G401 (cell line): Measurements from ENCODE around the gene PPIF. TPM values are rescaled to one million over a fixed set of nuclear protein-coding genes. Genes with fewer than 3 reads are reported as not detected.

Experiments
- DNase-seq: peaks from one replicate; pipeline ENCODE4 v3.0.0-alpha.2; 2015; ENCODE audit warnings: low spot score
- in situ Hi-C: cut with HindIII; loops from 2 replicates; pipeline ENCODE4 v1.10.0; 2016; ENCODE audit warnings: low sequenced_read_pairs, mixed read lengths
- total RNA-seq: library from RNA; depleted of rRNA; stranded (reverse); fragments of >200 nt; shearing (Covaris generic); gene quantifications from 2 replicates; pipeline ENCODE4 v1.2.3, GENCODE V29; 2014; rRNA removed

PPIF gene
- total RNA-seq: 58.4 and 66.1 TPM in 2 replicates

DNA sequence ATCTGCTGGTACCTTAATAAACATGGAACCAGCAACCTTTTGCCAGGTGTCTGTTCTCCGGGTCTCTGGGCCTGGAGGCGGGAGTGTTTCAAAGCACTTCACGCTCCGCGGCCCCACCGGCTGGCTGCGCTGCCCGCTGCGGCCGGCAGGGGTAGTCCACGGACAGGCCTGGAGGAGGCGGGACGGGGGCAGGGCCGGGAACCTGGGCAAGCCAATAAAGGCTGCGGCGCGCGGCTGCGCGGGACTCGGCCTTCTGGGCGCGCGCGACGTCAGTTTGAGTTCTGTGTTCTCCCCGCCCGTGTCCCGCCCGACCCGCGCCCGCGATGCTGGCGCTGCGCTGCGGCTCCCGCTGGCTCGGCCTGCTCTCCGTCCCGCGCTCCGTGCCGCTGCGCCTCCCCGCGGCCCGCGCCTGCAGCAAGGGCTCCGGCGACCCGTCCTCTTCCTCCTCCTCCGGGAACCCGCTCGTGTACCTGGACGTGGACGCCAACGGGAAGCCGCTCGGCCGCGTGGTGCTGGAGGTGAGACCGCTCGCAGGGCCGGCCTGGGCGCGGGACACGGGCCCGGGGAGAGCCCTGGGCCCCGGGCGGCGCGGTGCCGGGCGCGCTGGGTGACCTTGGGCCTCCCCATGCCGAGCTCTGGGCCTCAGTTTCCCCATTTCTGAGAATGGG, at the start of gene PPIF:
Gene PPIF, plus strand, starts transcription at position 244 of the 668 bp plus-strand sequence. Its CDS starts 80 bp downstream, at position 324.
- DNase-seq: peak; percentile 92
- in situ Hi-C loops: loop anchor here (25.0 kb wide), 1 partner anchor 140 kb away; no protein-coding TSS in a partner anchor

DNA sequence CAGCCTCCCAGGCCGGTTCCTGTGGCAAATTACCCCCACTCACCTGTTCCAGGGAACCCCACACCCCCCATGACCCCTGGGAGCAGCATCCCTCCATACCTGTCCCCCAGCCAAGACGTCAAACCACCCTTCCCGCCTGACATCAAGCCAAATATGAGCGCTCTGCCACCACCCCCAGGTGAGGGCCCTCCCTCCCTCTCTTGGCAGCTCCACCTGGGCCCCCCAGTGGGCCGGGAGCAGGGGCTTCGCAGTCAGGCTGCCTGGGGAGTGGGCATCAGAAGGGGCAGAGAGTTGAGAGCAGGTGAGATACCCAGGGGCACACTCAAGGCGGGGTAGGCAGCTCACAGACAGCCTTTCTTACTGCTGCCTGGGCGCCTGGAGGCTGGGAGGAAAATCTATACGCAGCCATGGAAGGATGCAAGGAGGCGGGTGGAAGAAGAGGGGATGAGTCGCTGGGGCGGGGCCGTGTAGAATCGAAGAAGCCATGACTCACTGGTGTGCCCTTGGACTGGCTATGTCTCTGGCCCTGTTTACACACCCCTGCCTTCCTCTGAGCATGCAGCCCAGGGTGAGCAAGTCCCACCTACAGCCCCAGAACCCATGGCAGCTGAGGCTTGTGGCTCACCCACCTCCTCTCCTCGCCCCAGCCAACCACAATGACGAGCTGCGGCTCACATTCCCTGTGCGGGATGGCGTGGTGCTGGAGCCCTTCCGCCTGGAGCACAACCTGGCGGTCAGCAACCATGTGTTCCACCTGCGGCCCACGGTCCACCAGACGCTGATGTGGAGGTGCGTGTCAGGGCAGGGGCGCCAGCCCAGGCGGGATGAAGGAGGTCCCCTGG, 48.6 kb upstream of the PPIF start:
- in situ Hi-C loops: no loop called here
- DNase-seq: no peak

DNA sequence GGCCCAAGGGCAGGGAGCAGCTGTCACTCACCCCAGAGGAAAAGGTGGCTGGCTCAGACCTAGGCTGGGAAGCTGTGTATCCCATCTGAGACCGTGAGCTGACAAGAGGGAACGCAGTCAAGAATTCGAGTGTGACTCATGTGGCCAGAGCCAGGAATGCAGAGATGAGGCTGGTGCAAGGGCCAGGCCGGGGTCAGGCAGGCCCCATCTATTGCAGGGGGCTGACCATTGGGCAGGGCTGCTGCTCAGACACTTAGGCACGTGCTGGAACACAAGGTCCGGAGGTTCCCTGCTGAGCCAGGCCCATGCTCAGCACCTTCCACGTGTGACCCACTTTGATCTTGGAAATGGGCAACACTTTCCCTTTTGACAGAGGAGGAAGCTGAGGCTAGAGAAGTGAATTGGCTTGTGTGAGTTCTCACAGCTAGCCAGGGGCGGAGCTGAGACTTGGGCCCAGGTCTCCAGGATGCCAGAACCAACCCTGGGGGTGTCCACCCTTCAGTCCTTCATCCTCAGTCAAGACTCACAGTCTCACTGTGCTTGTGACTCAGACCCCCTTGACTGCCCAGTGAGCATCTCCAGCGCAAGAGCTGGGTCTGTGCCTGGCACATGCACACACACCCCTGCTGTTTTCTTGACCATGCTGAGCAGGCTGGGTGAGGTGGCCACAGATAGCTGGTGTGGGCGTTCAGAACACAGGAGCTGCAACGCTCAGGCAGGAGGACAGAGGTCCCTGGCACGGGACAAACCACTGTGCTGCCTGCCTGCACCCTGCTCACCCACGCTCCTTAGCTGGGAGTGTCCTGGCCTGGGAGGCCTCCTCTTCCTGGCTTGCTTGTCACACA, 47.6 kb upstream of the PPIF start:
- no peak for DNase-seq
- in situ Hi-C loops: no loop called here

DNA sequence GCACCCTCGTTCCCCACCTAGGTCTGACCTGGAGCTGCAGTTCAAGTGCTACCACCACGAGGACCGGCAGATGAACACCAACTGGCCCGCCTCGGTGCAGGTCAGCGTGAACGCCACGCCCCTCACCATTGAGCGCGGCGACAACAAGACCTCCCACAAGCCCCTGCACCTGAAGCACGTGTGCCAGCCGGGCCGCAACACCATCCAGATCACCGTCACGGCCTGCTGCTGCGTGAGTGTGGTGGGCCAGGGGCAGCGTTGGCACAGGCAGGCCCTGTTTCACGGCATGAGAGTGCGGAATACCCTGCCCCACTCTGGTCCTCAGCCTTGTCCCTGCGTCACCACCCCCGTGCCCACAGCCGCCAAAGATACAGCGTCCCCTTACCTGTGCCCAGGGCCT, 46.6 kb upstream of the PPIF start:
- no peak for DNase-seq
- in situ Hi-C loops: no loop called here

GRCh38 chr10:79301754-79302530, 45.3 kb upstream of the PPIF start:
- DNase-seq: no peak
- in situ Hi-C loops: no loop called here

DNA sequence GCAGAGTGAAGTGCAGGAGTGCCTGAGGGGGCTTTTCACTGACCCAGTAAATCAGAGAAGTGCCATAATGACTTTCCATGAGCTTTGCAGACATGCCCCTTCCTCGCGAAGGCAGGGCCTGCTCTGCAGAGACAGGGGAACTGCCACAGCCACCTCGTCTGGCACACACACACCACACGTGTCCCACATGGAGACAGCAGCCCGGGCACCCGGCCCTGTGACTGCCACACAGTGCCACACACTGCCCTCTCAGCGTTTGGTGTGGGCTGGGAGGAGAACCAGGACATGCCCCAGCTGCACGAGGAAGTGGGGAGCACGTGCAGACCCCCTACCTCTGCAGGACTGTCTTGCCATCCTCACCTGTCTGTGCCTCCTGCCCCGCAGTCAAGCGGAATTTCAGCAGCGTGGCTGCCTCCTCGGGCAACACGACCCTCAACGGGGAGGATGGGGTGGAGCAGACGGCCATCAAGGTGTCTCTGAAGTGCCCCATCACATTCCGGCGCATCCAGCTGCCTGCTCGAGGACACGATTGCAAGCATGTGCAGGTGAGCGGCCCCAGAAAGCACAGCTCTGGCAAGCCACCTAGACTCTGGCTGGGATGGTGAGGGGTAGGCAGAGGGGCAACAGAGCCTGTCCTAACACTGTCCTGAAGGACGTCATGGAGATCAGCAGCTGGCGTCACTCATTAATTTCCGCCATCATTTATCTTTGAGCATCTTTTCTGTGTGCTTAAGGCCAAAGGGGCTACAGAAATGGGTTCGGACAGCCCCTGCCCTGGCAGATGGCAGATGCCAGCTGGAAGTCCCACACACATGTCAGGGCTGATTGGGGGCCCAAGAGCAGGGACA, 43.4 kb upstream of the PPIF start:
- in situ Hi-C loops: no loop called here
- no peak for DNase-seq

DNA sequence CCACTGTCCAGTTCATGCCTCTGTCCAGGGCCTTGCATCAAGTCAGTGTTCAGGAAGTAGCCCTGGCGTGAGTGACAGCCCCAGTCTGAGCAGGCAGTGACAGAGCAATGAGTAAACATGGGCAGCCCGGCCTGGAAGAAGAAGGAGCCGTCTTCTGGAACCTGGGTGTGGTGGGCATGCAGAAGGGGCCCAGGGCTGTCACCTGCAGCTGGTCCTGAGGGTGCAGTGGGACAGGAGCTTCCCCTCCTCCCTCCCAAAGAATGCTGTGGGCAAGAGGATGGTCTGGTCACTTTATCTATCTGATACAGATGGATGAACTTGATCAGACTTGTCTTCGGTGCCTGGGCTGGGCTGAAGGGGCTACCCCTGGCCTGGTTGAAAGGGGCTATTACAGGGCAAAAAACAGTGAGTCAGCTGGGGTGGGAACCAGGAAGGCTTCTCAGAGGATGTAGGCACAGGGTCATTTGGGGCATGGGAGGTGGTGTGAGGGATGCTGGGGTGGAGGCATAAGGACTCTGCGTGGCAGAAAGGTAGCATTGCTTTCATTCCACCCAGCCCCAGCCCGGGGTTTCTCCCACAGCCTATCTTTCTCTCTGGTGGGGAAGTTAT, 42.7 kb upstream of the PPIF start:
- no peak for DNase-seq
- in situ Hi-C loops: no loop called here

GRCh38 chr10:79305515-79305914, 41.8 kb upstream of the PPIF start:
- DNase-seq: no peak
- in situ Hi-C loops: no loop called here

GRCh38 chr10:79305988-79306387, 41.3 kb upstream of the PPIF start:
- DNase-seq: no peak
- in situ Hi-C loops: no loop called here

- in situ Hi-C loops: no loop called here
- DNase-seq: no peak
Observed at GRCh38 chr10:79306644-79307220, 40.5 kb upstream of the PPIF start.

GRCh38 chr10:79308016-79308415, 39.3 kb upstream of the PPIF start:
- in situ Hi-C loops: no loop called here

DNA sequence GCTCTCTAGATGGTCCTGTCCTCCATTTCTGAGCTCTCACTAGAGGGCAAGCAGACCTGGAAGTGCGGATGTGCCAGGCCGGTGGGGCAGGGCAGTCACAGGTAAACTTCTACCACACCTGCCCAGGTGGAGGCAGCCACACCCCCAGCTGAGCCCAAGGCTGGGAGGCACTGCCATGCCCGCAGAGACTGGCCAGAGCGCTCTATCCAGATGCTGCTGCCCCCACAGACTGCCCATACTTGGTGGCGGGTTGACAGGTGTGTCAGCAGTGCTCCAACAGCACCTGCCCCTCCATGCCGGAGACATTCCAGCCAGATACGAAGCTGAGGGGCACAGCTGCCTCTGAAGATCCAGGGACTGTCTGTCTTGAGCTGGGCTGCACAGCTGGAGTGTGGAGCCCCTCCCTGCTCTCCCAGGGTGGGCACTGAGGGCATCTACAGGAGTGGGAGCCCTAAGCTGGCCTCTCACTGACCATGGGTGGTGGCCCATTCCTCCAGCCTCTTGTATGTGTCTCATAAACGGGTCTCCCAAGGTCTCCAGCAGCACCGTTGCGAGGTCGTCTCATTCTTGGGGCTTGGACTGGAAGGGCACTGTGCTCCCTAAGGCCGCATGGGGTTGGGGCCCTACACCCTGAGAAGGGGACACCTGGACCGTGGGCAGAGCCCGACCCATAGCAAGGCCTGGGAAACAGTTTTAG, 38.2 kb upstream of the PPIF start:
- in situ Hi-C loops: no loop called here
- no peak for DNase-seq

More at GRCh38 chr10:79308016-79308415, 39.3 kb upstream of the PPIF start:
- no peak for DNase-seq

- in situ Hi-C loops: no loop called here
Observed at GRCh38 chr10:79310200-79310865, 36.9 kb upstream of the PPIF start.

GRCh38 chr10:79310911-79311573, 36.2 kb upstream of the PPIF start:
- in situ Hi-C loops: no loop called here
- no peak for DNase-seq

More at GRCh38 chr10:79310200-79310865, 36.9 kb upstream of the PPIF start:
- no peak for DNase-seq

GRCh38 chr10:79311581-79312407, 35.5 kb upstream of the PPIF start:
- no peak for DNase-seq
- in situ Hi-C loops: no loop called here
